Measurements from ENCODE around the gene BMP7. TPM values are rescaled to one million over a fixed set of nuclear protein-coding genes. Genes with fewer than 3 reads are reported as not detected.

The BMP7 gene
- total RNA-seq, 1 donor from 2014 or later: 17.2 TPM

GRCh38 chr20:57166568-57167291 is 99.7 kb downstream of the BMP7 start:
- intact Hi-C loops (cut with DNase I): no loop called here
- DNase-seq (ENCODE audit: extremely low spot score in 2 of 2): no peak
- Histone ChIP-seq H3K36me3 (no peaks in the 10 kb centered on the region), H3K27ac (no peak overlapping the region), H3K9me3 (peaks cover 4% of the 10 kb centered on the region), H3K4me3 (no peak overlapping the region), H3K4me1 (peaks cover 20% of the 10 kb centered on the region), H3K27me3 (no peaks in the 10 kb centered on the region)
- TF ChIP-seq POLR2AphosphoS5 (IDR thresholded peaks at IDR 0.05; ENCODE audit: insufficient read depth in 1 of 2, low read depth in 1 of 2): no peak
- TF ChIP-seq POLR2A (IDR thresholded peaks at IDR 0.05): no peak
- TF ChIP-seq CTCF (IDR thresholded peaks at IDR 0.05): no peak

GRCh38 chr20:57165427-57166004 is 100.9 kb downstream of the BMP7 start:
- no peak overlapping the region for H3K27ac ChIP-seq
- intact Hi-C loops (cut with DNase I): no loop called here
- DNase-seq (ENCODE audit: extremely low spot score in 2 of 2): no peak
- H3K4me1 ChIP-seq: peaks cover 20% of the 10 kb centered on the region
- peaks cover 4% of the 10 kb centered on the region for H3K9me3 ChIP-seq
- no peaks in the 10 kb centered on the region for H3K36me3 ChIP-seq
- H3K4me3 ChIP-seq: no peak overlapping the region
- TF ChIP-seq POLR2AphosphoS5 (IDR thresholded peaks at IDR 0.05; ENCODE audit: insufficient read depth in 1 of 2, low read depth in 1 of 2) (no peak), POLR2A (IDR thresholded peaks at IDR 0.05) (no peak), CTCF (IDR thresholded peaks at IDR 0.05) (no peak)
- H3K27me3 ChIP-seq: no peaks in the 10 kb centered on the region

GRCh38 chr20:57164872-57165271 is 101.6 kb downstream of the BMP7 start:
- DNase-seq (ENCODE audit: extremely low spot score in 2 of 2): no peak
- H3K4me3 ChIP-seq: no peak overlapping the region
- peaks cover 20% of the 10 kb centered on the region for H3K4me1 ChIP-seq
- H3K36me3 ChIP-seq: no peaks in the 10 kb centered on the region
- H3K9me3 ChIP-seq: peaks cover 4% of the 10 kb centered on the region
- H3K27ac ChIP-seq: no peak overlapping the region
- no peak for TF ChIP-seq POLR2A (IDR thresholded peaks at IDR 0.05)
- TF ChIP-seq CTCF (IDR thresholded peaks at IDR 0.05): no peak
- intact Hi-C loops (cut with DNase I): no loop called here
- no peaks in the 10 kb centered on the region for H3K27me3 ChIP-seq

GRCh38 chr20:57163041-57163440 is 103.4 kb downstream of the BMP7 start:
- Histone ChIP-seq H3K4me3 (no peak overlapping the region), H3K9me3 (no peaks in the 10 kb centered on the region), H3K27me3 (no peaks in the 10 kb centered on the region), H3K27ac (no peak overlapping the region), H3K4me1 (peaks cover 5% of the 10 kb centered on the region), H3K36me3 (no peaks in the 10 kb centered on the region)
- TF ChIP-seq POLR2A (IDR thresholded peaks at IDR 0.05) (no peak), POLR2AphosphoS5 (IDR thresholded peaks at IDR 0.05; ENCODE audit: insufficient read depth in 1 of 2, low read depth in 1 of 2) (no peak), CTCF (IDR thresholded peaks at IDR 0.05) (no peak)
- intact Hi-C loops (cut with DNase I): no loop called here
- DNase-seq (ENCODE audit: extremely low spot score in 2 of 2): no peak

- no peaks in the 10 kb centered on the region for H3K4me1 ChIP-seq
- no peak overlapping the region for H3K27ac ChIP-seq
- no peak for DNase-seq (ENCODE audit: extremely low spot score in 2 of 2)
- no peaks in the 10 kb centered on the region for H3K36me3 ChIP-seq
- intact Hi-C loops (cut with DNase I): no loop called here
- H3K4me3 ChIP-seq: no peak overlapping the region
- TF ChIP-seq CTCF (IDR thresholded peaks at IDR 0.05) (no peak), POLR2AphosphoS5 (IDR thresholded peaks at IDR 0.05; ENCODE audit: insufficient read depth in 1 of 2, low read depth in 1 of 2) (no peak), POLR2A (IDR thresholded peaks at IDR 0.05) (no peak)
- H3K27me3 ChIP-seq: no peaks in the 10 kb centered on the region
- no peaks in the 10 kb centered on the region for H3K9me3 ChIP-seq
These were observed 104.1 kb downstream of the BMP7 start for GRCh38 chr20:57162362-57162652.
